Peyer's patch (tissue), 4 donors: ENCODE measurements around the gene SFXN3. TPM values are rescaled to one million over a fixed set of nuclear protein-coding genes. Genes with fewer than 3 reads are reported as not detected.

Source experiments
- DNase-seq, 3 donors: peaks; one replicate each; pipeline ENCODE4 v3.0.0-alpha.2; 2017 to 2019
- H3K27ac ChIP-seq, 4 donors: fragments of 200-600 bp; sonication (generic); one replicate each; pipeline ENCODE4 v1.5.1; 2016 to 2019
- H3K27me3 ChIP-seq, 2 donors: fragments of 200-600 bp; sonication (generic); one replicate each; pipeline ENCODE4 v1.5.1; 2019
- H3K36me3 ChIP-seq, 3 donors: fragments of 200-600 bp; sonication (generic); one replicate each; pipeline ENCODE4 v1.5.1; 2016 to 2019
- H3K4me1 ChIP-seq, 4 donors: fragments of 200-600 bp; sonication (generic); one replicate each; pipeline ENCODE4 v1.5.1; 2016 to 2019
- H3K4me3 ChIP-seq, 4 donors: fragments of 200-600 bp; sonication (generic); 1 replicate in 3 of 4; 2 replicates in 1 of 4; pipeline ENCODE4 v1.5.1; 2016 to 2019; ENCODE audit warnings: mild to moderate bottlenecking in 1 of 4
- H3K9me3 ChIP-seq, 4 donors: fragments of 200-600 bp; sonication (generic); one replicate each; pipeline ENCODE4 v1.5.1; 2016 to 2019; ENCODE audit warnings: mild to moderate bottlenecking in 1 of 4
- CTCF ChIP-seq, 6 experiments: fragments of 450-650 bp in 4 of 6; fragments of 200-600 bp in 2 of 6; sonication (generic) in 1 of 6; IDR thresholded peaks; one replicate each; pipeline ENCODE4 v1.5.1; 2017 to 2019; ENCODE audit warnings: antibody characterized with exemption in 6 of 6, mild to moderate bottlenecking in 3 of 6, moderate library complexity in 1 of 6
- POLR2A ChIP-seq, 2 donors: fragments of 450-650 bp; IDR thresholded peaks; one replicate each; pipeline ENCODE4 v1.5.1; 2017; ENCODE audit warnings: antibody characterized with exemption in 2 of 2, mild to moderate bottlenecking in 2 of 2, moderate library complexity in 2 of 2
- total RNA-seq, 4 donors: library from RNA; depleted of rRNA; stranded (reverse); fragments of >200 nt; gene quantifications; one replicate each; pipeline ENCODE4 v1.1.0, GENCODE V29; 2016

Gene SFXN3
- total RNA-seq, 4 donors from 2014 or later: 165 to 772 (median 494) TPM

DNA sequence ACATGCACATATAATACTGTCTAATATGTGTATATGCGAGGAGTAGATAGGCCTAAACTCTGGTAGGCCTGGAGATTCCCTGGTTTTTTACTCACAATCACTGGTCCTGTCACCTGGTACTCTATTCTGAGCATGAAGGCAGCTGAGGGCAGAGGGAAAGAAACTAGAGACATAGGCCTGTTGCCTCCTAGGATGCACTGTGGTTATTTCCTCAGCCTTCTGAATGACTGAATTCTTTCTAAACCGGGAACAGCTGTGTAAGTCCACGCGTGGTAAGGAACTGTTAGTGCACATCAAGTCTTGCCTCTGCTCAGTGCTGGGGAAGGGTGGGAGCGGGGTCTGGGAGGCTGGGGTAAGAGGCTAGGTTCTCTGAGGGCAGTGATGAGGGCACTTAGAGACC, 38.4 kb downstream of the SFXN3 start:
- Histone ChIP-seq H3K27ac (no peak overlapping the region), H3K36me3 (no peaks in the 10 kb centered on the region), H3K4me3 (no peak overlapping the region), H3K27me3 (no peaks in the 10 kb centered on the region), H3K4me1 (peaks cover 0 to 38% (median 19%) of the 10 kb centered on the region in 4 donors), H3K9me3 (no peaks in the 10 kb centered on the region)
- TF ChIP-seq POLR2A (IDR thresholded peaks at IDR 0.05) (no peak), CTCF (IDR thresholded peaks at IDR 0.05) (no peak)
- no peak for DNase-seq

DNA sequence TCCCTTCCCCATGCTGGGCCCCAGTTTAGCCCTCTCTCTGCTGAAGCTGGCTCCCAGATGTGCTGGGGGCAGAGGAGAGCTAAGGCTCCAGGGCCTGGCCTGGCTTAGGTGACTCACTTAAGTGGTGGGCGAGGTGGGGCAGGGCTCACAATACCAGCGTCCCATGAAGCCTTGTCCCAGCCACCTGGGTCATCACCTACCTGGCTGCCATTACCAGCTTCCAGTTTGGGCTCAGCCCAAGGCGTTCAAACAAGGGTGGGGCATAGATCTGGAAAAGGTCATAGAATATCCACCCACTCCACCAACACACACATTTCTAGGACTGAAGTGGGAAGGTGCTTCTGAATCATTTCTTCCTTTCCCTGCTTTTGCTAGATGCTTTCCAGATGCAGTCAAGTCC, 39.1 kb downstream of the SFXN3 start:
- Histone ChIP-seq H3K4me3 (no peak overlapping the region), H3K27me3 (no peaks in the 10 kb centered on the region), H3K27ac (no peak overlapping the region), H3K4me1 (peaks cover 0 to 31% (median 19%) of the 10 kb centered on the region in 4 donors), H3K9me3 (no peaks in the 10 kb centered on the region), H3K36me3 (no peaks in the 10 kb centered on the region)
- DNase-seq: no peak
- TF ChIP-seq CTCF (IDR thresholded peaks at IDR 0.05) (no peak), POLR2A (IDR thresholded peaks at IDR 0.05) (no peak)

- peak in 2 of 3 donors; percentile 66 to 72 for DNase-seq
- Histone ChIP-seq H3K27me3 (no peaks in the 10 kb centered on the region), H3K4me1 (peaks cover 0 to 22% (median 13%) of the 10 kb centered on the region in 4 donors), H3K9me3 (no peaks in the 10 kb centered on the region), H3K4me3 (no peak overlapping the region), H3K36me3 (no peaks in the 10 kb centered on the region), H3K27ac (no peak overlapping the region)
- no peak for TF ChIP-seq POLR2A (IDR thresholded peaks at IDR 0.05)
- no peak for TF ChIP-seq CTCF (IDR thresholded peaks at IDR 0.05)
Observed at GRCh38 chr10:101071267-101071884, 40.3 kb downstream of the SFXN3 start.

- DNase-seq: no peak
- H3K36me3 ChIP-seq: no peaks in the 10 kb centered on the region
- no peak overlapping the region for H3K4me3 ChIP-seq
- H3K27me3 ChIP-seq: no peaks in the 10 kb centered on the region
- TF ChIP-seq CTCF (IDR thresholded peaks at IDR 0.05) (no peak), POLR2A (IDR thresholded peaks at IDR 0.05) (no peak)
- no peaks in the 10 kb centered on the region for H3K9me3 ChIP-seq
- no peak overlapping the region for H3K27ac ChIP-seq
- peaks cover 0 to 16% (median 9%) of the 10 kb centered on the region in 4 donors for H3K4me1 ChIP-seq
Observed at GRCh38 chr10:101071885-101072433, 40.9 kb downstream of the SFXN3 start.

DNA sequence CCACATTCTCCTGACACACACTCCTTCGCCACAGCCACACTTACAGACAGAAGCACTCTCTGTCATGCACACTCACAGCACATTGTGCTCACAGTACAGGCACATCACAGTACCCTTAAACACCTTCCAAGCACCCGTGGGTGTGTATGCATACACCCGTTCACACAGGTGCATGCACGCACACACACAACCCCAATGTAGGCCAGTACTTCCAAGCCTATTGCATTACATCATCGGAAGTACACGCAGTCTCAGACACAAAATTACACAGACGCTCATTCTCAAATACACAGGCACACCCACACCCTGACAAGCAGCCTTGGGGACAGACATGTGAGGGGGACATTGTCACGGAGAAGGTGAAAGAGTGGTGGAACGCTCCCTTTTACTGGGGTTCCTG, 41.9 kb downstream of the SFXN3 start:
- Histone ChIP-seq H3K27me3 (no peaks in the 10 kb centered on the region), H3K4me3 (no peak overlapping the region), H3K27ac (no peak overlapping the region), H3K4me1 (peaks cover 0 to 8% (median 3%) of the 10 kb centered on the region in 4 donors), H3K36me3 (no peaks in the 10 kb centered on the region), H3K9me3 (no peaks in the 10 kb centered on the region)
- no peak for DNase-seq
- no peak for TF ChIP-seq POLR2A (IDR thresholded peaks at IDR 0.05)
- TF ChIP-seq CTCF (IDR thresholded peaks at IDR 0.05): no peak
